KMS-11 (cell line): ENCODE results near the gene CDK9.

ENCODE experiments used
- H2AFZ ChIP-seq: fragments of 200-600 bp; sonication (generic); 2 replicates; pipeline ENCODE4 v1.6.1; 2016; ENCODE audit warnings: antibody characterized with exemption, mixed run types, low read depth
- H3K27ac ChIP-seq: fragments of 200-600 bp; sonication (generic); 2 replicates; pipeline ENCODE4 v1.6.1; 2016; ENCODE audit warnings: mild to moderate bottlenecking, mixed run types
- H3K27me3 ChIP-seq: fragments of 200-600 bp; sonication (generic); 2 replicates; pipeline ENCODE4 v1.6.1; 2017; ENCODE audit warnings: mild to moderate bottlenecking, low read depth, mixed run types, moderate library complexity; ENCODE audit not compliant: insufficient read depth
- H3K36me3 ChIP-seq: fragments of 200-600 bp; sonication (generic); 2 replicates; pipeline ENCODE4 v1.6.1; 2017; ENCODE audit warnings: mild to moderate bottlenecking, mixed run types; ENCODE audit not compliant: insufficient read depth
- H3K4me1 ChIP-seq: fragments of 200-600 bp; sonication (generic); 2 replicates; pipeline ENCODE4 v1.6.1; 2016; ENCODE audit warnings: mild to moderate bottlenecking, low read depth, mixed run types; ENCODE audit not compliant: poor library complexity, severe bottlenecking
- H3K4me2 ChIP-seq: fragments of 200-600 bp; sonication (generic); 2 replicates; pipeline ENCODE4 v1.7.0; 2016; ENCODE audit warnings: mild to moderate bottlenecking, mixed run types
- H3K4me3 ChIP-seq: fragments of 200-600 bp; sonication (generic); IDR thresholded peaks from 2 replicates; pipeline ENCODE4 v1.6.1; 2017; ENCODE audit warnings: low read depth, low read length, mixed read lengths; ENCODE audit not compliant: insufficient read depth
- H3K79me2 ChIP-seq: fragments of 200-600 bp; sonication (generic); 2 replicates; pipeline ENCODE4 v1.6.1; 2016; ENCODE audit warnings: low read depth, mixed run types; ENCODE audit not compliant: insufficient read depth
- H3K9ac ChIP-seq: fragments of 200-600 bp; sonication (generic); 2 replicates; pipeline ENCODE4 v1.6.1; 2016; ENCODE audit warnings: mild to moderate bottlenecking, mixed run types
- H4K20me1 ChIP-seq: fragments of 200-600 bp; sonication (generic); 2 replicates; pipeline ENCODE4 v1.6.1; 2016; ENCODE audit warnings: mild to moderate bottlenecking, mixed run types; ENCODE audit not compliant: insufficient read depth
- CTCF ChIP-seq: fragments of 200-600 bp; sonication (generic); conservative IDR thresholded peaks from 2 replicates; pipeline ENCODE4 v1.6.1; 2017; ENCODE audit warnings: low read depth, mild to moderate bottlenecking, antibody characterized with exemption, low read length, moderate library complexity, mixed read lengths

The CDK9 gene

GRCh38 chr9:127742435-127743088 is 43.3 kb upstream of the CDK9 start:
- H3K9ac ChIP-seq, result no peak overlapping the region
- no peaks in the 10 kb centered on the region for H3K27me3 ChIP-seq
- H3K36me3 ChIP-seq, result no peaks in the 10 kb centered on the region
- no peak overlapping the region for H2AFZ ChIP-seq
- no peaks in the 10 kb centered on the region for H4K20me1 ChIP-seq
- no peak overlapping the region for H3K4me2 ChIP-seq
- H3K79me2 ChIP-seq, result no peaks in the 10 kb centered on the region
- no peak for TF ChIP-seq CTCF
- H3K4me1 ChIP-seq, result no peaks in the 10 kb centered on the region
- no peak overlapping the region for H3K27ac ChIP-seq
- H3K4me3 ChIP-seq, result no peak overlapping the region

- no peaks in the 10 kb centered on the region for H3K79me2 ChIP-seq
- H3K4me3 ChIP-seq, result no peak overlapping the region
- H3K4me2 ChIP-seq, result no peak overlapping the region
- H3K4me1 ChIP-seq, result no peaks in the 10 kb centered on the region
- H3K27me3 ChIP-seq, result no peaks in the 10 kb centered on the region
- no peak overlapping the region for H2AFZ ChIP-seq
- no peak for TF ChIP-seq CTCF
- H3K36me3 ChIP-seq, result no peaks in the 10 kb centered on the region
- no peaks in the 10 kb centered on the region for H4K20me1 ChIP-seq
- no peak overlapping the region for H3K9ac ChIP-seq
- H3K27ac ChIP-seq, result no peak overlapping the region
These were observed 41.3 kb upstream of the CDK9 start for GRCh38 chr9:127744398-127745110.

- Histone ChIP-seq H3K4me3 (no peak overlapping the region), H3K36me3 (no peaks in the 10 kb centered on the region), H4K20me1 (no peaks in the 10 kb centered on the region)
These were observed 38.8 kb upstream of the CDK9 start for GRCh38 chr9:127746959-127747569.

More at GRCh38 chr9:127746959-127747569, 38.8 kb upstream of the CDK9 start:
- Histone ChIP-seq H2AFZ (no peak overlapping the region), H3K27me3 (no peaks in the 10 kb centered on the region), H3K9ac (no peak overlapping the region), H3K79me2 (no peaks in the 10 kb centered on the region), H3K27ac (no peak overlapping the region), H3K4me1 (no peaks in the 10 kb centered on the region), H3K4me2 (no peak overlapping the region)
- TF ChIP-seq CTCF, result no peak
